ENCODE results near the gene IQCE.

DNA sequence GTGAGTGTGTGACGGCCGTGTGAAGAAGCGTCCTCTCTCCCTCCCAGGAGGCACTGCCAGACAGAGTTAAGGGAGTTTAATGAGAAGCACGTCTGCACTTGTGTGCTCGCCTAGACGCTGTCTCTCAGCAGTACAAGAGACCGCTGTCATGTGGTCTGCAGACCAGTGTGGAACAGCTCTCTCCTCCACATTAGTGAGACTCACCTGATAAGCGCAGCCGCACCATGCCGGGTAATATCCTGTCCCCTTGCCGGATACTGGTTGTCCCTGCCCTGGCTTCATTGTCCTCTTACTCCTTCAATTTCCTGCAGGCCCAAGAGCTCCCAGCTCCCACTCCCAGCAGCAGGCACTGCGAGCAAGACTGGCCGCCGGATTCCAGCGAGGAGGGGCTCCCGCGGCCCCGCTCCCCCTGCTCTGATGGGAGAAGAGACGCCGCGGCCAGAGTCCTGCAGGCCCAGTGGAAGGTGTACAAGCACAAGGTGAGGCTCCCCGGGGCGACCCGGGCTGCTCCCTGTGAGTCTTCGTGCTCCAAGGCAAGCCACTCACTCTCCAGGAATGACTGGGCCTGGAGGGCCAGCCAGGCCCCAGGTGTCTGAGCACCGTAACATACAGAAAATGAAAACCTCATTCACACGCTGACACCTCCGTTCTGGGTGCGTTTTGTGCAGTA is 39.5 kb downstream of the IQCE start:
- no peak for TF ChIP-seq TARDBP (IDR thresholded peaks at IDR 0.05)
- no peak for TF ChIP-seq FOXK2 (IDR thresholded peaks at IDR 0.05)
- TF ChIP-seq ELF4 (IDR thresholded peaks at IDR 0.05): no peak
- no peak for TF ChIP-seq FOXM1 (IDR thresholded peaks at IDR 0.05; ENCODE audit: borderline replicate concordance)
- TF ChIP-seq L3MBTL2 (conservative IDR thresholded peaks at IDR 0.05): no peak
- TF ChIP-seq SUZ12 (IDR thresholded peaks at IDR 0.05): no peak
- no peak for TF ChIP-seq NFRKB (IDR thresholded peaks at IDR 0.05)
- TF ChIP-seq ARNT (IDR thresholded peaks at IDR 0.05): no peak
- TF ChIP-seq FOXA1 (IDR thresholded peaks at IDR 0.05): no peak
- TF ChIP-seq SP1 (IDR thresholded peaks at IDR 0.05): no peak
- no peak for TF ChIP-seq BHLHE40 (IDR thresholded peaks at IDR 0.05; ENCODE audit: borderline replicate concordance)
- no peak for TF ChIP-seq LEF1 (IDR thresholded peaks at IDR 0.05; ENCODE audit: borderline replicate concordance)
